ENCODE data around the gene BCL2L13.

GRCh38 chr22:17726006-17726927 is 87.7 kb downstream of the BCL2L13 start:
- TF ChIP-seq CTCF (IDR thresholded peaks at IDR 0.05; ENCODE audit: poor library complexity) (no peak), EZH2 (IDR thresholded peaks at IDR 0.05; ENCODE audit: borderline replicate concordance) (no peak), EZH2phosphoT487 (IDR thresholded peaks at IDR 0.05; ENCODE audit: low read depth, severe bottlenecking, unreplicated experiment) (no peak)

Data from hepatocyte (in vitro differentiated cells).